OCI-LY7 (cell line): Measurements from ENCODE around the gene EIF4G3. TPM values are rescaled to one million over a fixed set of nuclear protein-coding genes. Genes with fewer than 3 reads are reported as not detected.

Experiments
- BruUV-seq: library from RNA; stranded (reverse); fragments of 400-500 nt; replicated peaks from 2 replicates; lab custom pipeline; 2021; lab: Mats Ljungman, UMichigan
- CTCF ChIA-PET: fragments of 300-600 bp; sonication (Branson Sonifier 250); formaldehyde crosslinking; loops from one replicate; lab custom pipeline; 2022; ENCODE audit warnings: antibody characterized with exemption; ENCODE audit not compliant: unreplicated experiment; lab: Charles Lee
- POLR2A ChIA-PET: fragments of 300-600 bp; sonication (Branson Sonifier 250); formaldehyde crosslinking; loops from one replicate; lab custom pipeline; 2022; ENCODE audit warnings: antibody characterized with exemption; lab: Charles Lee
- DNase-seq: peaks from one replicate; pipeline ENCODE4 v3.0.0-alpha.2; 2015; ENCODE audit warnings: low spot score
- H2AFZ ChIP-seq: fragments of 200-600 bp; sonication (generic), shearing (Covaris generic); 2 replicates; pipeline ENCODE4 v1.6.1; 2014; ENCODE audit warnings: mild to moderate bottlenecking, antibody characterized with exemption, low read length, moderate library complexity
- H3K27ac ChIP-seq: fragments of 200-600 bp; sonication (generic); 2 replicates; pipeline ENCODE4 v1.5.1; 2014; ENCODE audit warnings: mixed run types, low read depth, mild to moderate bottlenecking, moderate library complexity, low read length, inconsistent platforms; ENCODE audit not compliant: poor library complexity, severe bottlenecking
- H3K36me3 ChIP-seq: fragments of 200-600 bp; sonication (generic); 2 replicates; pipeline ENCODE4 v1.6.1; 2014; ENCODE audit warnings: mild to moderate bottlenecking, antibody characterized with exemption, low read length, moderate library complexity, mixed read lengths; ENCODE audit not compliant: insufficient read depth
- H3K4me1 ChIP-seq: fragments of 200-600 bp; sonication (generic); 2 replicates; pipeline ENCODE4 v1.5.1; 2014; ENCODE audit warnings: mild to moderate bottlenecking, low read length; ENCODE audit not compliant: insufficient read depth, poor library complexity, severe bottlenecking
- H3K4me2 ChIP-seq: fragments of 200-600 bp; sonication (generic); 2 replicates; pipeline ENCODE4 v1.6.1; 2014; ENCODE audit warnings: mild to moderate bottlenecking, low read length
- H3K4me3 ChIP-seq: fragments of 200-600 bp; sonication (generic); 2 replicates; pipeline ENCODE4 v1.5.1; 2014; ENCODE audit warnings: mild to moderate bottlenecking, low read depth, low read length; ENCODE audit not compliant: poor library complexity, severe bottlenecking
- H3K79me2 ChIP-seq: fragments of 200-600 bp; sonication (generic); 2 replicates; pipeline ENCODE4 v1.6.1; 2016; ENCODE audit warnings: low read depth, mild to moderate bottlenecking, low read length, moderate library complexity, mixed read lengths; ENCODE audit not compliant: insufficient read depth
- H3K9me2 ChIP-seq: fragments of 200-600 bp; sonication (generic); 2 replicates; pipeline ENCODE4 v1.6.1; 2016; ENCODE audit warnings: mild to moderate bottlenecking, low read length, mixed read lengths; ENCODE audit not compliant: insufficient read depth
- H3K9me3 ChIP-seq: fragments of 200-600 bp; sonication (generic); 2 replicates; pipeline ENCODE4 v1.6.1; 2014; ENCODE audit warnings: mild to moderate bottlenecking, mixed run types, low read length, mixed read lengths
- H4K20me1 ChIP-seq: fragments of 200-600 bp; sonication (generic); 2 replicates; pipeline ENCODE4 v1.6.1; 2014; ENCODE audit warnings: mild to moderate bottlenecking, antibody characterized with exemption, low read length, moderate library complexity, mixed read lengths; ENCODE audit not compliant: insufficient read depth
- CTCF ChIP-seq: fragments of 200-600 bp; sonication (generic); conservative IDR thresholded peaks from 2 replicates; pipeline ENCODE4 v1.5.1; 2014; ENCODE audit warnings: mild to moderate bottlenecking, antibody characterized with exemption, low read length, moderate library complexity, mixed read lengths
- EZH2phosphoT487 ChIP-seq: fragments of 200-600 bp; sonication (generic); IDR thresholded peaks from 2 replicates; pipeline ENCODE4 v1.6.1; 2018; ENCODE audit warnings: low read depth, borderline replicate concordance, mild to moderate bottlenecking, mixed run types, antibody characterized with exemption, low read length, moderate library complexity, mixed read lengths
- intact Hi-C: fragments of 100-400 bp; cut with micrococcal nuclease; formaldehyde crosslinking; loops from one replicate; pipeline ENCODE4 v1.10.0; 2022; ENCODE audit not compliant: unreplicated experiment
- total RNA-seq, 2 experiments: library from RNA; depleted of rRNA in 1 of 2; stranded (reverse); fragments of >200 nt in 1 of 2; shearing (Covaris generic) in 1 of 2; gene quantifications; 2 replicates each; pipeline ENCODE4 v1.2.3, GENCODE V29; 2014 to 2022

The EIF4G3 gene
- total RNA-seq, 2 experiments from 2014 or later, result 28.5 to 62.1 TPM

- ChIA-PET POLR2A (interaction anchor here (0.8 kb wide), 1 partner anchor 146 kb away, joined by 3 read pairs; no protein-coding TSS in a partner anchor), CTCF (no interaction called here)
- Histone ChIP-seq H3K4me2 (no peak overlapping the region), H3K4me3 (no peak overlapping the region), H3K9me2 (no peaks in the 10 kb centered on the region), H3K9me3 (no peaks in the 10 kb centered on the region), H3K4me1 (peaks cover 9% of the 10 kb centered on the region), H2AFZ (no peak overlapping the region), H3K36me3 (no peaks in the 10 kb centered on the region), H4K20me1 (no peaks in the 10 kb centered on the region), H3K27ac (no peak overlapping the region), H3K79me2 (no peaks in the 10 kb centered on the region)
- BruUV-seq, result no TSS peak
- no peak for DNase-seq
- intact Hi-C loops, result no loop called here
- TF ChIP-seq EZH2phosphoT487, result no peak
- TF ChIP-seq CTCF, result no peak
Observed at GRCh38 chr1:21189421-21189820, 12.7 kb upstream of the EIF4G3 start.

- intact Hi-C loops, result no loop called here
- TF ChIP-seq EZH2phosphoT487 (no peak), CTCF (no peak)
- H4K20me1 ChIP-seq, result no peaks in the 10 kb centered on the region
- H3K27ac ChIP-seq, result no peak overlapping the region
- H3K36me3 ChIP-seq, result no peaks in the 10 kb centered on the region
- H3K4me2 ChIP-seq, result no peak overlapping the region
- H3K9me2 ChIP-seq, result no peaks in the 10 kb centered on the region
- H2AFZ ChIP-seq, result no peak overlapping the region
- ChIA-PET CTCF (interaction anchor here (0.5 kb wide), 1 partner anchor 402 kb away, joined by 3 read pairs; no protein-coding TSS in a partner anchor), POLR2A (no interaction called here)
- no peak overlapping the region for H3K4me3 ChIP-seq
- H3K4me1 ChIP-seq, result peaks cover 21% of the 10 kb centered on the region
- no peaks in the 10 kb centered on the region for H3K79me2 ChIP-seq
- no peak for DNase-seq
- H3K9me3 ChIP-seq, result no peaks in the 10 kb centered on the region
- no TSS peak for BruUV-seq
Observed at GRCh38 chr1:21188235-21188634, 11.5 kb upstream of the EIF4G3 start.

GRCh38 chr1:21185221-21185731, 8.6 kb upstream of the EIF4G3 start:
- H3K27ac ChIP-seq, result no peak overlapping the region
- H2AFZ ChIP-seq, result no peak overlapping the region
- TF ChIP-seq EZH2phosphoT487, result no peak
- no peak for TF ChIP-seq CTCF
- no peak for DNase-seq
- H3K4me1 ChIP-seq, result peaks cover 21% of the 10 kb centered on the region
- no peaks in the 10 kb centered on the region for H4K20me1 ChIP-seq
- H3K9me3 ChIP-seq, result no peaks in the 10 kb centered on the region
- H3K79me2 ChIP-seq, result no peaks in the 10 kb centered on the region
- intact Hi-C loops, result no loop called here
- CTCF ChIA-PET, result no interaction called here
- no peak overlapping the region for H3K4me3 ChIP-seq
- no peak overlapping the region for H3K4me2 ChIP-seq
- no TSS peak for BruUV-seq
- H3K36me3 ChIP-seq, result no peaks in the 10 kb centered on the region
- POLR2A ChIA-PET, result interaction anchor here (0.6 to 1.1 kb wide), 8 partner anchors 10 to 914 kb away, joined by 3 to 9 read pairs (median 5); no protein-coding TSS in a partner anchor
- no peaks in the 10 kb centered on the region for H3K9me2 ChIP-seq
